ENCODE data around the gene CAPN8. TPM values are rescaled to one million over a fixed set of nuclear protein-coding genes. Genes with fewer than 3 reads are reported as not detected.

The CAPN8 gene
- polyA plus RNA-seq, 1 donor (not counting 4 experiments of a cell fraction or from before 2014, with no cell fraction given): 4.7 TPM

GRCh38 chr1:223556414-223557129, 108.9 kb downstream of the CAPN8 start:
- Histone ChIP-seq H4K20me1 (ENCODE audit: control insufficient read depth, extremely low read depth, insufficient read depth, low read length) (no peaks in the 10 kb centered on the region), H3K4me3 (ENCODE audit: control insufficient read depth in 2 of 3, extremely low read depth in 1 of 3, insufficient read depth in 2 of 3, low read depth in 1 of 3, low read length in 3 of 3) (no peak overlapping the region), H3K79me2 (ENCODE audit: control insufficient read depth, insufficient read depth, low read length) (no peaks in the 10 kb centered on the region), H3K4me1 (ENCODE audit: control insufficient read depth, extremely low read depth, insufficient read depth, low read length) (no peaks in the 10 kb centered on the region), H3K9me1 (ENCODE audit: control insufficient read depth, extremely low read depth, insufficient read depth, low read length) (no peaks in the 10 kb centered on the region), H3K36me3 (ENCODE audit: control insufficient read depth in 2 of 2, extremely low read depth in 1 of 2, insufficient read depth in 2 of 2, low read length in 2 of 2) (no peaks in the 10 kb centered on the region), H3K27ac (ENCODE audit: control insufficient read depth, insufficient read depth, low read length) (no peak overlapping the region), H3K4me2 (ENCODE audit: control insufficient read depth, extremely low read depth, insufficient read depth, low read depth, low read length) (no peak overlapping the region), H2AFZ (ENCODE audit: control insufficient read depth, low read length) (no peak overlapping the region), H3K9me3 (ENCODE audit: control insufficient read depth, low read depth, low read length) (no peaks in the 10 kb centered on the region), H3K27me3 (ENCODE audit: control insufficient read depth, extremely low read depth, insufficient read depth, low read length) (no peaks in the 10 kb centered on the region), H3K9ac (ENCODE audit: control insufficient read depth, extremely low read depth, insufficient read depth, low read length) (no peak overlapping the region)
- no peak for FAIRE-seq
- dilution Hi-C loops (cut with MboI; ENCODE audit: extremely low pct_ligation_motif_present, low sequenced_read_pairs): no loop called here
- peak; percentile 7 for DNase-seq (ENCODE audit: low read depth, low spot score)
- TF ChIP-seq EZH2 (IDR thresholded peaks at IDR 0.05; ENCODE audit: low read length): no peak
- TF ChIP-seq CTCF (optimal IDR thresholded peaks at IDR 0.05 in 1 of 3, IDR thresholded peaks at IDR 0.05 in 1 of 3, conservative IDR thresholded peaks at IDR 0.05 in 1 of 3; ENCODE audit: extremely low read depth in 1 of 3, insufficient read depth in 2 of 3, low read length in 3 of 3): peak; percentile 93 to 95 (median 95)

- dilution Hi-C loops (cut with MboI; ENCODE audit: extremely low pct_ligation_motif_present, low sequenced_read_pairs): no loop called here
- no peak overlapping the region for H3K27ac ChIP-seq (ENCODE audit: control insufficient read depth, insufficient read depth, low read length)
- H3K27me3 ChIP-seq (ENCODE audit: control insufficient read depth, extremely low read depth, insufficient read depth, low read length): peaks cover 4% of the 10 kb centered on the region
- no peak for FAIRE-seq
- no peaks in the 10 kb centered on the region for H3K9me1 ChIP-seq (ENCODE audit: control insufficient read depth, extremely low read depth, insufficient read depth, low read length)
- H2AFZ ChIP-seq (ENCODE audit: control insufficient read depth, low read length): no peak overlapping the region
- no peaks in the 10 kb centered on the region for H3K9me3 ChIP-seq (ENCODE audit: control insufficient read depth, low read depth, low read length)
- no peaks in the 10 kb centered on the region for H4K20me1 ChIP-seq (ENCODE audit: control insufficient read depth, extremely low read depth, insufficient read depth, low read length)
- no peaks in the 10 kb centered on the region for H3K36me3 ChIP-seq (ENCODE audit: control insufficient read depth in 2 of 2, extremely low read depth in 1 of 2, insufficient read depth in 2 of 2, low read length in 2 of 2)
- H3K4me2 ChIP-seq (ENCODE audit: control insufficient read depth, extremely low read depth, insufficient read depth, low read depth, low read length): no peak overlapping the region
- H3K4me1 ChIP-seq (ENCODE audit: control insufficient read depth, extremely low read depth, insufficient read depth, low read length): peaks cover 7% of the 10 kb centered on the region
- no peak overlapping the region for H3K4me3 ChIP-seq (ENCODE audit: control insufficient read depth in 2 of 3, extremely low read depth in 1 of 3, insufficient read depth in 2 of 3, low read depth in 1 of 3, low read length in 3 of 3)
- DNase-seq (ENCODE audit: low read depth, low spot score): no peak
- no peak overlapping the region for H3K9ac ChIP-seq (ENCODE audit: control insufficient read depth, extremely low read depth, insufficient read depth, low read length)
- no peak for TF ChIP-seq EZH2 (IDR thresholded peaks at IDR 0.05; ENCODE audit: low read length)
- TF ChIP-seq CTCF (optimal IDR thresholded peaks at IDR 0.05 in 1 of 3, IDR thresholded peaks at IDR 0.05 in 1 of 3, conservative IDR thresholded peaks at IDR 0.05 in 1 of 3; ENCODE audit: extremely low read depth in 1 of 3, insufficient read depth in 2 of 3, low read length in 3 of 3): no peak
- no peaks in the 10 kb centered on the region for H3K79me2 ChIP-seq (ENCODE audit: control insufficient read depth, insufficient read depth, low read length)
Measured at GRCh38 chr1:223553957-223554356, 111.5 kb downstream of the CAPN8 start.
